Right hindlimb (tissue), 1 donor: Measurements from ENCODE around the gene FAM89B.
"Not testable (repeated sequence)": the region's sequence is repeated elsewhere in the genome, so short reads cannot be mapped to it uniquely, and the experiment has no call there.

ENCODE experiments used
- DNase-seq: peaks from one replicate; pipeline ENCODE4 v3.0.0-alpha.2; 2018

Gene FAM89B

DNA sequence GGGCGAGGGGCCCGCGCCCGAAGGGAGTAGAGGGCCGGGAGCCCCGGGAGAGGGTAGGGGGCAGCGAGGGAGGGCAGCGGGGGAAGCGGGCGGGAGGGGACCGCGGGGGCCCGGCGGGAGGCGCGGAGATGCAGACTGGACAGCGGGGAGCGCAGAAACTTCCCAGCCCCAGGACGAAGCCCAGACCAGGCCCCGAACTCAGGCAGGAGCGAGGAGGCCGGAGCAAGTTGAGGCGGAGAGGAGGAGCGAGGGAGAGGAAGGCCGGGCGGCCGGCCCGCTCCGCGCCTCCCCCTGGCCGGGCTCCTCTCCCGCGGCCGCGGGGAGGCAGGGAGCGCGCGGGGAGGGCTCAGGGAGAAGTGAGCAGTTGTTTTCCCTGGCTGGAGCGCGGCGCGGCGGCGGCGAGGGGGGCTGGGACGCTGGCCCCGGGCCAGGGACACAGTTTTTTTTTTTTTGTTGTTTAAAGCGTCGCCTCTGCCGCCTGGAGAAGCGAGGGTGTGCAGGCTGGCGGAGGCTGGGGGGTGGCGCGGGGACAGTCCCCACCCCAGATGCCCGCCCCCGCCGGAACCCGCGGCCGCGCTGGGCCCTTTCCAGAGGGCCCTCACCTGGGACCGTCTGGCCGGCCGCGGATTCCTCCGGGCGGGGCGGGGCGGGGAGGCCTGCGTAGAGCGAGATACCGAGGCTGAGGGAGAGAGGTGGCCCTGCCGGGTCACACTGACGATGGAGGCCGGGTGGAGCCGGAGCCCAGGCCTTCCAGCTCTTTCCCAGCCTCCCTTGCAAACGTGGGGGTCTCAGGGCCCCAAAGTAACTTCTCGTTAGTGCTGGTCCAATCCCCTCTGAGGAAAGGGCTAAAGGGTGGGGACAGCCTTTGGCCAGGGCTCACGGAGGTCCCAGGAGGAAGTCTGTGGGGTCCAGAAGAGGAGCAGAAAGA lies 14.1 kb upstream of the FAM89B start, which contains the start of gene LTBP3:
LTBP3 (minus strand) TSS at position 358 of the 928 bp plus-strand sequence. CDS start 400 bp downstream, outside the sequence.
- peak; percentile 93 for DNase-seq

- DNase-seq: peak; percentile 89
Observed at GRCh38 chr11:65558930-65559509, 13.3 kb upstream of the FAM89B start.

DNA sequence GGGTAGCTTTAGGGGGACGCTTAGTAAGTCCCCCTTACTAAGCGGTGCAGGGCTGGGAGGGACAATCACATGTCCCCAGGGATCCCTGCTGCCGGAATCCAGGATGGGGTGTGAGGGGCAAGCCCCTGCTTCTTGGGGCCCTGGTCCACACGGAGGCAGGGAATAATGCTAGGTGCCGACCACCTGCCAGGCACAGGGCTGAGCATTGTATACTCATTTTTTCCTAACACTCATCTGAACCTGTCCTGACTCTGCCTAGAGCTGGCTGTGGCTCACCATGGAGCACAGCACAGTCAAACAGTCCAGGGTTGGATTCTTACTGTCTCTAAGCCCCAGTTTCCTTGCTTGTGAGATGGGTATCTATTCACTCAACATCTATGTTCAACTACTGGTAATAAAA lies 12.8 kb upstream of the FAM89B start:
- DNase-seq: no peak

- DNase-seq: no peak
Observed at GRCh38 chr11:65559951-65560537, 12.3 kb upstream of the FAM89B start.

GRCh38 chr11:65560555-65561418 lies 11.6 kb upstream of the FAM89B start:
- DNase-seq: peak; percentile 84

DNA sequence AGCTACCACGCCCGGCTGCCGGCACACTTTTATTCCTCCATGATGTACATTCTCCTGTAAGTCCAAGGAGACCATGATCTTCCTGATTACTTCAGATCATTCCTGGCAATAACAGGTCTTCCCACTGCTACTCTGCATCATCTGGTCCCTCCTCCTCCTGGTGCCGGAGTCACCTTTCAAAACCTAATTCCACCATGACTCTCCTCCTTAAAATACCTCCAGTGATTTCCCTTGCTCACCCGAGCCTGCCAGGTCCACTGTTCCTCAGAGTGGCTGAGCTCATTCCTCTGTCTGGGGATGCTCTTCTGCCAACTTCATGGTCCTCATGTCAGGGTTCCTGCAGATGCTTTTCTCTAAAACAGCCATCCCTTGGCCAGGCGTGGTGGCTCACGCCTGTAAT lies 10.3 kb upstream of the FAM89B start:
- DNase-seq: no peak

GRCh38 chr11:65562788-65563187 lies 9.6 kb upstream of the FAM89B start:
- DNase-seq: no peak

DNA sequence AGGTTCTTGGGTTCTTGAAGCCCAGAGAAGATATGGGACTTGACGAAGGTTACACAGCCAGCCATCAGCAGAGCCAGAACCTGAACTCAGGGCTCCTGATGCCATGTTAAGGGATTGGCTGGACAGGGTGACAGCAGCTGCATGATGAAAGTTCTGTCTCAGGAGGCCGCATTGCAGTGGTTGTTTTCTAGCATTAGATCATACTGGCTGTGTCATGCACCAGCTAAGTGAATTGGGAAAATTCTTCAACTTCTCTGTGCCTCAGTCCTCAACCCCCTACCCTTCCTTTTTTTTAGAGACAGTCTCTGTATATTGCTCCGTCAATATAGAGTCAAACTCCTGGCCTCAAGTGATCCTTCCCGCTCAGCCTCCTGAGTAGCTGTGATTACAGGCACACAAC lies 8.7 kb upstream of the FAM89B start:
- no peak for DNase-seq

DNA sequence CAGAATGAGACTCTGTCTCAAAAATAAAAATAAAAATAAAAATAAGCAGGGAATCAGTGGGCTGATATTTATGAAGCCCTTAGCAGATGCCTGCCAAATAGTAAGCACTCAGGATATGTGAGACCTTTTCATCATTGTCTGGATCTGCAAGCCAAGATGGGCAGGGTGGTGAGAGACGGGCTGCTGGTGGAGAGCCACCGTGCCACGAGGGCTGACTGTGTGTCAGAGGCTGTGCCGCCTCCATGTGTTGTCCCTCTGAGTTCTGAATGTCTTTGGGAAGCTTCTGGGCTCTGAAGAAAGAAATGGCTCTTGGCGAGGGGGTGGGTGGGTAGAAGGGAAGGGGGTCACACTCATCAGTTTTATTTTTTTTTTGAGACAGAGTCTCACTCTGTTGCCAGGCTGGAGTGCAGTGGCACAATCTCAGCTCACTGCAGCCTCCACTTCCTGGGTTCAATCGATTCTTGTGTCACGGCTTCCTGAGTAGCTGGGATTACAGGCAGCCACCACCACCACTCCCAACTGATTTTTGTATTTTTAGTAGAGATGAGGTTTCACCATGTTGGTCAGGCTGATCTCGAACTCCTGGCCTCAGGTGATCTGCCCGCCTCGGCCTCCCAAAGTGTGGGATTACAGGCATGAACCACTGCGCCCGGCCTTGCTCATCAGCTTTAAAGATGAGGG lies 7.3 kb upstream of the FAM89B start:
- DNase-seq: not testable (repeated sequence)

GRCh38 chr11:65565624-65566453 lies 6.5 kb upstream of the FAM89B start:
- DNase-seq: no peak

- no peak for DNase-seq
Observed at GRCh38 chr11:65569164-65569972, 3.0 kb upstream of the FAM89B start.

- DNase-seq: peak; percentile 98
Observed at GRCh38 chr11:65569973-65570918, 2.1 kb upstream of the FAM89B start, which contains the start of gene ZNRD2. ZNRD2 (plus strand) TSS chr11:65570477; CDS start chr11:65570492, 15 bp downstream.

GRCh38 chr11:65571420-65571819 lies 918 bp upstream of the FAM89B start:
- no peak for DNase-seq

GRCh38 chr11:65571940-65572339 lies 398 bp upstream of the FAM89B start:
- no peak for DNase-seq

GRCh38 chr11:65573391-65574079 lies 1.2 kb downstream of the FAM89B start:
- DNase-seq: peak; percentile 50

- DNase-seq: peak; percentile 97
Observed at GRCh38 chr11:65574109-65574810, 1.9 kb downstream of the FAM89B start.

DNA sequence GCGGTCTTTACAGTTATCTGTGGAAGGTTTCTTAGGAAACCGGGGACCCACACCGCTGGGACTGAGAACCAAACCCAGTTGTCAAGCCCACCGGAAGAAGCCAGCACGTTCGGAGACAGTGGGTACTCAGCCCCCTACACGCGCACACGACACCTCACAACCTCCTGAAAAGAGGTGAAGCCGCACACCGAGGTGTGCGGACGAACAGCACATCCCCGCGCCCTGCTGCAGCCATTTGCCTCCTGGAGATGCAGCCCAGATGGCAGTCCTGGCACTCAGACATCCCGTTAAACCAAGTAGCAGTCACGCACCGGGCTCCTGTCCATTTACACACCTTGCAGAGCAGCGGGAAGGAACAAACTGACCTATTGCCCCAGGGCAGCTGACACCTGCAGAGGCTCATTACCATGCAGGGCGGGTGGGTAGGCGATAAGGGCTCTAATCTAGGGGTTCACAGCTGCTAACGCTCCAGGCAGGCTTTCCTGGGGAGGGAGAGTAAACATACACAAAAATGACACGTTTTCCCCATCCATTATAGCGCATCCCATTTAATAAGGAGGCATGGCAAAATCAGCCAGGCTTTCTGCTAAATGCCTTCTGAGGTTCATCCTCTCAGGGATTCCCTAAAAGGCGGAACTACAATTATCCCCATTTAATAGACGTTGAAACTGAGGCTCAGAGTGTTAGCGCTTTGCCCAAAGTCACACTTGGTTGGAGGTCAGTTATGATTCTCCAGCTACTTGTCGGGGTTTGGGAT lies 2.7 kb downstream of the FAM89B start:
- DNase-seq: peak; percentile 43
